AG04450 (cell line): ENCODE data around the gene DPF1. TPM values are rescaled to one million over a fixed set of nuclear protein-coding genes. Genes with fewer than 3 reads are reported as not detected.

Experiments used
- CTCF ChIA-PET: fragments of 300-600, 350-600 bp; formaldehyde crosslinking; extraction: SDS; loops from one replicate; lab custom pipeline; 2022; ENCODE audit warnings: antibody characterized with exemption, inconsistent platforms; lab: Charles Lee
- POLR2A ChIA-PET: fragments of 350-600 bp; formaldehyde crosslinking; extraction: SDS; loops from one replicate; lab custom pipeline; 2021; ENCODE audit warnings: antibody characterized with exemption, inconsistent platforms; lab: Yijun Ruan, JAX
- DNase-seq: peaks from one replicate; pipeline ENCODE4 v3.0.0-alpha.2; 2011; ENCODE audit warnings: low read depth, low spot score
- H3K27ac ChIP-seq: one replicate; pipeline ENCODE4 v1.5.1; 2012; ENCODE audit warnings: low read depth, low read length, control low read depth
- H3K27me3 ChIP-seq: one replicate; pipeline ENCODE4 v1.6.0; 2012; ENCODE audit warnings: low read length; ENCODE audit not compliant: control insufficient read depth, insufficient read depth
- H3K4me3 ChIP-seq: 2 replicates; pipeline ENCODE4 v1.5.1; 2011; ENCODE audit warnings: mild to moderate bottlenecking, low read depth, low read length, control low read depth
- H3K9me3 ChIP-seq: 2 replicates; pipeline ENCODE4 v1.5.1; 2012; ENCODE audit warnings: low read length; ENCODE audit not compliant: control insufficient read depth, insufficient read depth
- CTCF ChIP-seq: IDR thresholded peaks from 2 replicates; pipeline ENCODE4 v1.5.1; 2011; ENCODE audit warnings: low read depth, low read length, control low read depth, inconsistent platforms
- polyA plus RNA-seq: library from polyadenylated mRNA; depleted of rRNA; stranded (reverse); fragments of >200 nt; gene quantifications from 2 replicates; pipeline ENCODE4 v1.2.3, GENCODE V29; 2011

The DPF1 gene
- polyA plus RNA-seq, 1 experiment, result 1.4 TPM

DNA sequence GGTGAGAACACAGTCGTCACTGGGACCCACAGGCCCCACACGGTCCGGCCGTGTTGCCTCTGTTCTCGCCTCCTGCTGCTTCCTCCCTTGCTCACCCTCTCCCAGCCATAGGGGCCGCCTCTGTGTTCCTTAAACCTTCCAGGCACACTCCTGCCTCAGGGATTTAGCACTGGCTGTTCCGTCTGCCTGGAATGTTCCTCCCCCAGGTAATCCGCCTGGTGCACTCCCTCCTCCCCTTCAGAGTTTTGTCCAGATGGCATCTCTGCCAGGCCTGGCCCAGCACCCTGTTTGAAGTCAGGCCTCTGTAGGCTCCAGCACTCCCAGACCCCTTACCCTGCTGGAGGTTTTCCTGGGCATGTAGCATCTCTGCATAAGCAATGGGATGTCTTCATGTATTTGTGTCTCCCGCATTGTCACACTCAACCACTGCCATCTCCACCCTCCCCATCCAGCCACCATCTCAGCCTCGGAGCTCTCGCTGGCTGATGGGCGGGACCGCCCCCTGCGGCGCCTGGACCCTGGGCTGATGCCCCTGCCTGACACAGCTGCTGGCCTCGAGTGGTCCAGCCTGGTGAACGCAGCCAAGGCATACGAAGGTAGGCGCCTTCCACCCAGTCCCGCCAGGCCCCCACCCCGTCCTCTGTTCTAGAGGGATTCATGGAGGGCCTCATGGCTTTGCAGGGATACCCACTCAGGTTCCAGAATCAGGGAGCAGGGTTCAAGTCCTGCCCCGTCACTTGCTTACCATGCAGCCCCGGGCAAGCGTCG, 25.9 kb downstream of the DPF1 start:
- no peak overlapping the region for H3K27ac ChIP-seq
- POLR2A ChIA-PET, result no interaction called here
- no peaks in the 10 kb centered on the region; the same call in 1 of the 2 replicates for H3K9me3 ChIP-seq
- TF ChIP-seq CTCF, result no peak
- no peak for DNase-seq
- H3K4me3 ChIP-seq, result no peak overlapping the region
- CTCF ChIA-PET, result no interaction called here
- H3K27me3 ChIP-seq, result no peaks in the 10 kb centered on the region

GRCh38 chr19:38196948-38197656, 26.9 kb downstream of the DPF1 start:
- TF ChIP-seq CTCF, result no peak
- Histone ChIP-seq H3K9me3 (no peaks in the 10 kb centered on the region; the same call in 1 of the 2 replicates), H3K27ac (no peak overlapping the region), H3K27me3 (no peaks in the 10 kb centered on the region), H3K4me3 (no peak overlapping the region)
- POLR2A ChIA-PET, result no interaction called here
- CTCF ChIA-PET, result no interaction called here
- DNase-seq, result no peak

DNA sequence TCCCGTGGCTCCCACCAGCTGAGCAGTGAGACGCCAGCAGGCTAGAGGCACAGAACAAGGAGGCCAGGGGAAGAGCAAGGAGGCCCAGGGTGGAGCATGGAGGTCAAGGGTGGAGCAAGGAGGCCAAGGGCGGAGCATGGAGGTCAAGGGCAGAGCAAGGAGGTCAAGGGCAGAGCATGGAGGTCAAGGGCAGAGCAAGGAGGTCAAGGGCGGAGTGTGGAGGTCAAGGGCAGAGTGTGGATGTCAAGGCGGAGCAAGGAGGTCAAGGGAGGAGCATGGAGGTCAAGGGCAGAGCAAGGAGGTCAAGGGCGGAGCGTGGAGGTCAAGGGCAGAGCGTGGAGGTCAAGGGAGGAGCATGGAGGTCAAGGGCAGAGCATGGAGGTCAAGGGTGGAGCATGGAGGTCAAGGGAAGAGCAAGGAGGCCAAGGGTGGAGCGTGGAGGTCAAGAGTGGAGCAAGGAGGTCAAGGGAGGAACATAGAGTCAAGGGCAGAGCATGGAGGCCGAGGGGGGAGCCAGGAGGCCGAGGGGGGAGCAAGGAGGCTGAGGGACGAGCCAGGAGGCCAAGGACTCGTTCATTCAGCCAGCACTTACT, 27.7 kb downstream of the DPF1 start:
- Histone ChIP-seq H3K27me3 (no peaks in the 10 kb centered on the region), H3K9me3 (no peaks in the 10 kb centered on the region; the same call in 1 of the 2 replicates), H3K27ac (no peak overlapping the region), H3K4me3 (no peak overlapping the region)
- ChIA-PET CTCF (no interaction called here), POLR2A (no interaction called here)
- TF ChIP-seq CTCF, result no peak
- no peak for DNase-seq

DNA sequence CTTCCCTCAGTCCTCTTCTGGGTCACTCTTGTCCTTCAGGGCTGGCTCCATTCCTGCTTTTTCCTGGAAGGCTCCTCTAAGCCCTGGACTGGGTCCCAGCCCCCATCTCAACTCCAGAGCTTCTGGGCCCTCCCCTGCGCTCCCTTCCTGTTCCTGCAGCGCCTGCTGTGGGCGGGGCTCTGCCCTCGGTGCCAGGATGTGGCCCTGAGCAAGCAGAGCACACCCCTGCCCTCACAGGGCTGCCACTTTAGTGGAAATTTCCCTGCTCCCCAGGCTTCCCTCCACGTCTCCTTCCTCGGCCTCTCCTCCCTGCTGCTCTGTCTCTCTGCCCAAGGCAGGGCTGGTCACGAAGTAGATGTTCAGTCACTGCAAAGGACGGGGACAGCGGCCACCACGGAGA, 28.8 kb downstream of the DPF1 start:
- H3K27me3 ChIP-seq, result no peaks in the 10 kb centered on the region
- ChIA-PET CTCF (no interaction called here), POLR2A (no interaction called here)
- no peak for DNase-seq
- H3K27ac ChIP-seq, result no peak overlapping the region
- no peak for TF ChIP-seq CTCF
- no peak overlapping the region for H3K4me3 ChIP-seq
- H3K9me3 ChIP-seq, result no peaks in the 10 kb centered on the region; the same call in 1 of the 2 replicates
